ENCODE measurements around the gene ADGRB2. TPM values are rescaled to one million over a fixed set of nuclear protein-coding genes. Genes with fewer than 3 reads are reported as not detected.

ADGRB2 gene
- total and polyA plus RNA-seq, 7 donors, result 1.3 to 3.9 (median 1.4) TPM; not detected in 2

DNA sequence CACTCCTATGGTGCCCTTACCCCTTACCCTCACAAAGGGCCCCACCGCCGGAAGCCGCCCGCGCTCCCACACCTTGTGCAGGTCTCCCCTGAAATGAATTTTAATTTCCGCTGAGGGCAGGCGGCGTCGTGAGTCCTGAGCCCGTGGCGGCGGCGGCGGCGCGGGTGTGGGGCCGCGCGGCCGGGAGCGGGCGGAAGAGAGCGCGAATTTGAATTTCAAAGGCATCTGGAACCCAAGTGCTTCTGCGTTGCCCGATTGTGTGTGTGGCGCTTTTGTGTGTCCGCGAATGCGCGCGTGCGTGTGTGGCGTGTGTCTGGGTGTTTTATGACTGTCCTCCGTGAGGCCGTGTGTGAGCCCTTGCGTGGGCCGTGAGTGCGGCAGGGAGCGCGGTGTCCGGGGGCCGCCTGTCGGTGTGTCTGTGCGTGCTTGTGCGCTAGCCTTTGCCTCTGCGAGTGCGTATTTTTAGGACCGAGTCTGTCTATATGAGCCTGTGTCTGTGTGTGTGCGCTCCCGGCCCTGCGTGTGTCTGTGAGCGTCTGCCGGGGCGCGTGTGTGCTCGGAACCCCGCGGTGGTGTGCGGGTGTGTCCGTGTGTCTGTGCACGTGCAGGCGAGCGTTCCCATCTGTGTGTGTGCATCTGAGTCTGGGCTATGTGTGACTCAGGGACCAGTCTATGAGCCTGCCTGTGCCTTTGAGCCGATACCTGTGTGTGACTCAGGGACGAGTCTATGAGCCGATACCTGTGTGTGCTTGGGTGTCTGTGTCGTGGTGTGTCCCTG, 7.9 kb upstream of the ADGRB2 start:
- no peak for TF ChIP-seq POLR2A (IDR thresholded peaks at IDR 0.05)
- TF ChIP-seq EP300 (IDR thresholded peaks at IDR 0.05), result no peak
- TF ChIP-seq, protein P1, sequence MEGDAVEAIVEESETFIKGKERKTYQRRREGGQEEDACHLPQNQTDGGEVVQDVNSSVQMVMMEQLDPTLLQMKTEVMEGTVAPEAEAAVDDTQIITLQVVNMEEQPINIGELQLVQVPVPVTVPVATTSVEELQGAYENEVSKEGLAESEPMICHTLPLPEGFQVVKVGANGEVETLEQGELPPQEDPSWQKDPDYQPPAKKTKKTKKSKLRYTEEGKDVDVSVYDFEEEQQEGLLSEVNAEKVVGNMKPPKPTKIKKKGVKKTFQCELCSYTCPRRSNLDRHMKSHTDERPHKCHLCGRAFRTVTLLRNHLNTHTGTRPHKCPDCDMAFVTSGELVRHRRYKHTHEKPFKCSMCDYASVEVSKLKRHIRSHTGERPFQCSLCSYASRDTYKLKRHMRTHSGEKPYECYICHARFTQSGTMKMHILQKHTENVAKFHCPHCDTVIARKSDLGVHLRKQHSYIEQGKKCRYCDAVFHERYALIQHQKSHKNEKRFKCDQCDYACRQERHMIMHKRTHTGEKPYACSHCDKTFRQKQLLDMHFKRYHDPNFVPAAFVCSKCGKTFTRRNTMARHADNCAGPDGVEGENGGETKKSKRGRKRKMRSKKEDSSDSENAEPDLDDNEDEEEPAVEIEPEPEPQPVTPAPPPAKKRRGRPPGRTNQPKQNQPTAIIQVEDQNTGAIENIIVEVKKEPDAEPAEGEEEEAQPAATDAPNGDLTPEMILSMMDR (IDR thresholded peaks at IDR 0.05), result no peak
- no peak for TF ChIP-seq POLR2AphosphoS5 (IDR thresholded peaks at IDR 0.05)
- H3K27me3 ChIP-seq, result peaks cover 23 to 58% (median 47%) of the 10 kb centered on the region in 3 donors
- no peaks in the 10 kb centered on the region for H3K9me3 ChIP-seq
- no peak overlapping the region for H3K27ac ChIP-seq
- H3K36me3 ChIP-seq, result no peaks in the 10 kb centered on the region
- DNase-seq, result no peak
- peaks cover 0 to 20% (median 15%) of the 10 kb centered on the region in 4 donors for H3K4me1 ChIP-seq
- intact Hi-C loops (cut with DNase I), result no loop called here
- WGBS, 2 donors, result 3 to 5% methylated on average over 68 of the region's 68 CpGs
- H3K4me3 ChIP-seq, result peak overlapping the region in 2 of 4 donors; percentile 18 to 32

DNA sequence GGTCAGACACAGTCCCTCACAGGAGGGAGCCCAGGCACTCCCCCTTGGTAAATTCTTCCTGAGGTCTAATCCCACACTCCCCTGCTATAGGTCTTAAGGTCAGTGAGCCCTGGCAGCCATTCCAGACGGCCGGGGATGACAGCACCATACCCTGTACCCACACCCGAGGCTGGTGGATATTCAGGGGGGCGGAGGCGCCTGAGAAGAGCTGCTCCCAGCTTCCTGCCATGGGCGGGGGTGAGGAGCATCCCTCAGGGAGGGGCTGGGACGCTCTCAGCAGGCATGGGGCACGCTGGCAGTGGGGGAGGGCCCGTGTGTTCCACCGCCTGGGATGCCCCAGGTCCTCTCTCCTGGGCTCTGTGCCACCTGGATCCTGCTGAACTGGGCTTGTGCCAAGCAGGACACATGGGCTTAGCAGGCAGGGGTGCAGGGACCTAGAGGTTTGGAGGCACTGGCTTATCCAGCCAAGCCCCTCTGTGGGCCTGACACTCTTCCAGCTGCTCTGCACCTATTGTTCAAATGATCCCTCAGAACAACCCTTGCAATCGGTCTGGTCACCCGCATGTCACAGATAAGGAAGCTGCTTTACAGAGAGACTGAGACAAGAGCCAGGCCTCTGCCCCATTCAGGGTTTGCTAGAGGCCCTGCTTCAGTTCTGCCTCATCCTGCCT, 5.7 kb upstream of the ADGRB2 start:
- no peak overlapping the region for H3K4me3 ChIP-seq
- H3K9me3 ChIP-seq, result no peaks in the 10 kb centered on the region
- peaks cover 0 to 22% (median 16%) of the 10 kb centered on the region in 4 donors for H3K4me1 ChIP-seq
- no peak for DNase-seq
- TF ChIP-seq, protein P1 (IDR thresholded peaks at IDR 0.05), result no peak
- TF ChIP-seq EP300 (IDR thresholded peaks at IDR 0.05) (no peak), POLR2A (IDR thresholded peaks at IDR 0.05) (no peak), POLR2AphosphoS5 (IDR thresholded peaks at IDR 0.05) (no peak)
- peaks cover 23 to 37% (median 36%) of the 10 kb centered on the region in 3 donors for H3K27me3 ChIP-seq
- intact Hi-C loops (cut with DNase I), result no loop called here
- 32 to 70% methylated on average over 12 of the region's 12 CpGs for WGBS, 2 donors
- H3K36me3 ChIP-seq, result no peaks in the 10 kb centered on the region
- H3K27ac ChIP-seq, result no peak overlapping the region

DNA sequence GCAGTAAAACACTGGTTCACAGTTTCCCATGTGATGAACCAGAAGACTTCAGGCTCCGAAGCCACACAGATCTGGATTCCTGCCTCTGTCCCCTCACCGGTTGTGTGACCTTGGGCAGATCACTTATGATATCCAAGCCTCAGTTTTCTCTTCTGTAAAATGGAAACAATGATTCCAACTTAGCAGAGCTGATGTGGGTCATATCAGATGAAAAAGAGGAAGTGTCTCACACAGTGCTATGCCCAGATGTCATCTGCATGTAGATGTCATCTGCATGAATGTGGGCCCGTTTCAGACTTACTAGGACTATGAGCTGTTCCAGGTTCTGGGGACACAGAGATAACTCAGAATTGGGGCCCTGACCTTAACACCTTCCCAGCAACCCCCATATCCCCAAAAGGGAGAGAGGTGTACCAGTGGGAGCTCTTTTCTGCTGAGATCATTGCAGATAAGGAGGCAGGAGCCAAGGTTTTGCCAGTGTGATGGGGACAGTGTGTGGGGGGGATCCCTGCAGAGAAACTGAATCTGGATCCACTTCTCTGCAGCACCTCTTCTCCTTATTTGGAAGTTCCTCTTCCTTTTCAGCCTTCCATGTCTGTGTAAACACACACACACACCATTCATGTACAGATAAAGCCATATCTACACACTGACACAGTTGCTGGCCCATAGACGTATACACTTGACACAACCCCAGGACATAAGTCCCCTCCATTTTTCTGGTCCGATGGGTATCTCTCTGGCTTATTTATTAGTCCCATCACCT, 5.0 kb upstream of the ADGRB2 start:
- H3K27me3 ChIP-seq, result peaks cover 23 to 30% (median 29%) of the 10 kb centered on the region in 3 donors
- TF ChIP-seq EP300 (IDR thresholded peaks at IDR 0.05) (no peak), POLR2A (IDR thresholded peaks at IDR 0.05) (no peak), POLR2AphosphoS5 (IDR thresholded peaks at IDR 0.05) (no peak)
- TF ChIP-seq, protein P1 (IDR thresholded peaks at IDR 0.05), result no peak
- H3K9me3 ChIP-seq, result no peaks in the 10 kb centered on the region
- peaks cover 0 to 28% (median 22%) of the 10 kb centered on the region in 4 donors for H3K4me1 ChIP-seq
- WGBS, 2 donors, result 41 to 65% methylated on average over 5 of the region's 5 CpGs
- H3K4me3 ChIP-seq, result no peak overlapping the region
- DNase-seq, result no peak
- intact Hi-C loops (cut with DNase I), result no loop called here
- H3K36me3 ChIP-seq, result no peaks in the 10 kb centered on the region
- no peak overlapping the region for H3K27ac ChIP-seq

DNA sequence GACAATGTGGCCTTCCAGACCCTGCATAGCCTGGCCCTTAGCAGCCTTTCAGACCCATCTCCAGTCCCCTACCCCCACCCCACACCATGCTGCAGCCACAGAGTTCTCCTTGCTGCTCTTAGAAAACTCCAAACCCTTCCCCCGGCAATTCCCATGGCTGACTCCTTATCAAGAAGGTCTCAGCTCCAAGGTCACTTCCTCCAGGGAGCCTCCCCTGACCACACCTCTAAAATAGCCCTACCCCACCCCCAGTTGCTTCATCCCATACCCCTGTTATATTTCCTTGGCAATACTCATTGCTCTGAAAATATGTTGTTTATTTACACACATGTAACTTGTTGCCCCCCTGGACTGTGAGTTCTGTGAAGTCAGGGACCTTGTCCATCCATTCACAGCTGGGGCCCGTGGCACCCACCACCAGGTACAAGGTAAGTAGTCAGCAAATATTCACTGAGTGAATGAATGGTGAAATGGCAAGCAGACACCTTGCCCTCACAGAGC, 4.3 kb upstream of the ADGRB2 start:
- peaks cover 0 to 31% (median 26%) of the 10 kb centered on the region in 4 donors for H3K4me1 ChIP-seq
- H3K27me3 ChIP-seq, result peaks cover 18 to 26% (median 22%) of the 10 kb centered on the region in 3 donors
- WGBS, 2 donors, result 24 to 64% methylated on average over 2 of the region's 2 CpGs
- intact Hi-C loops (cut with DNase I), result no loop called here
- H3K36me3 ChIP-seq, result no peaks in the 10 kb centered on the region
- H3K9me3 ChIP-seq, result no peaks in the 10 kb centered on the region
- TF ChIP-seq POLR2A (IDR thresholded peaks at IDR 0.05) (no peak), POLR2AphosphoS5 (IDR thresholded peaks at IDR 0.05) (no peak), EP300 (IDR thresholded peaks at IDR 0.05) (no peak)
- TF ChIP-seq, protein P1 (IDR thresholded peaks at IDR 0.05), result no peak
- H3K4me3 ChIP-seq, result no peak overlapping the region
- no peak for DNase-seq
- H3K27ac ChIP-seq, result no peak overlapping the region

All from sigmoid colon (tissue), 7 donors.